SK-N-SH treated with all-trans-retinoic acid at 6 μM for 48 hours (cell line): ENCODE measurements around the gene SNX17.

ENCODE experiments used
- ARNTL ChIP-seq: fragments of 450-650 bp; formaldehyde crosslinking; IDR thresholded peaks from 2 replicates; pipeline ENCODE4 v1.5.0; 2020; ENCODE audit warnings: low read depth, mild to moderate bottlenecking, moderate library complexity, borderline replicate concordance
- RARB ChIP-seq: fragments of 250-450 bp; sonication (Bioruptor Pico); IDR thresholded peaks from 2 replicates; pipeline ENCODE4 v1.8.0; 2021; ENCODE audit warnings: mild to moderate bottlenecking, moderate library complexity
- TOX ChIP-seq: fragments of 250-450 bp; sonication (Bioruptor Pico); IDR thresholded peaks from 2 replicates; pipeline ENCODE4 v1.8.0; 2021; ENCODE audit warnings: mild to moderate bottlenecking, moderate library complexity, borderline replicate concordance
- ZFP3 ChIP-seq: fragments of 250-450 bp; sonication (Bioruptor Pico); IDR thresholded peaks from 2 replicates; pipeline ENCODE4 v1.5.0; 2020; ENCODE audit warnings: mild to moderate bottlenecking, moderate library complexity
- TF ChIP-seq, protein P1 (sequence below): fragments of 250-450 bp; sonication (Bioruptor Pico); IDR thresholded peaks from 2 replicates; pipeline ENCODE4 v1.8.0; 2021; ENCODE audit warnings: low read depth, mild to moderate bottlenecking, moderate library complexity, borderline replicate concordance
- TF ChIP-seq, protein P2 (sequence below): fragments of 250-450 bp; sonication (Bioruptor Pico); IDR thresholded peaks from 2 replicates; pipeline ENCODE4 v1.8.0; 2020; ENCODE audit warnings: mild to moderate bottlenecking, moderate library complexity, borderline replicate concordance
- TF ChIP-seq, protein P3 (sequence below): fragments of 250-450 bp; sonication (Bioruptor Pico); IDR thresholded peaks from 2 replicates; pipeline ENCODE4 v1.5.0; 2020; ENCODE audit warnings: mild to moderate bottlenecking, moderate library complexity

DNA sequence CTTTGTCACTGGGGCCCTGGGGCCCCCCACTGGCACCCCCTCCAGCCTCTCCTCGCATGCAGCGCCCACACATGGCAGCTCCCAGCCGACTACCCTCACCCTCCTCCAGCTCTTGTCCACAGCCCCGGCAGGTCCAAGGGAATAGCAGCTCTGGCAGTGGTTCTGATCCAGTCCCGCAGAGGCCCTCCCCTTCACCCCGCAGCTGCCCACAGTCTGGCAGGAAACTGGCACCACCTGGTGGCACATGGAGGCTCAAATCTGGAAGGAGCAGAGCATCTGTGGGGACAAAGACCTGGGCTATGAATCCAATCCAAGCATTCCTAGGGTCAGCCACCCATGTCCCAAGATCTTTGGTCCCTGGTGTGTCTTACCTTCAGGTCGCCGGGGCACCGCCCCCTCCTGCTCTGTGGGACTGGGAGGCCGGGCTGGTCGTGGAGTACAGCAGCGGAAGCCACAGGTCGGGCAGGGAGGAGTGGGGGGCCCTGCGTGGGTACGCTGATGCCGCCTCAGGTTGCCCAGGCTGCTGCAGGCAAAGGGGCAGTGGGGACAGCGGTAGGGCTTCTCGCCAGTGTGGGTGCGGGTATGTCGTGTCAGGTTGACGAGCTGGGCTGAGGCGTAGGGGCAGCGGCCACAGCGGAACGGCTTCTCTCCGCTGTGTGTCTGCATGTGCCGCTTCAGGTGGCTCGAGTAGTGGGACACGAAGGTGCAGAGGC lies 7.8 kb downstream of the SNX17 start:
- TF ChIP-seq, protein P1, sequence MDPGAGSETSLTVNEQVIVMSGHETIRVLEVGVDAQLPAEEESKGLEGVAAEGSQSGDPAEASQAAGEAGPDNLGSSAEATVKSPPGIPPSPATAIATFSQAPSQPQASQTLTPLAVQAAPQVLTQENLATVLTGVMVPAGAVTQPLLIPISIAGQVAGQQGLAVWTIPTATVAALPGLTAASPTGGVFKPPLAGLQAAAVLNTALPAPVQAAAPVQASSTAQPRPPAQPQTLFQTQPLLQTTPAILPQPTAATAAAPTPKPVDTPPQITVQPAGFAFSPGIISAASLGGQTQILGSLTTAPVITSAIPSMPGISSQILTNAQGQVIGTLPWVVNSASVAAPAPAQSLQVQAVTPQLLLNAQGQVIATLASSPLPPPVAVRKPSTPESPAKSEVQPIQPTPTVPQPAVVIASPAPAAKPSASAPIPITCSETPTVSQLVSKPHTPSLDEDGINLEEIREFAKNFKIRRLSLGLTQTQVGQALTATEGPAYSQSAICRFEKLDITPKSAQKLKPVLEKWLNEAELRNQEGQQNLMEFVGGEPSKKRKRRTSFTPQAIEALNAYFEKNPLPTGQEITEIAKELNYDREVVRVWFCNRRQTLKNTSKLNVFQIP (CRISPR knock-in tag) = no peak
- TF ChIP-seq, protein P2, sequence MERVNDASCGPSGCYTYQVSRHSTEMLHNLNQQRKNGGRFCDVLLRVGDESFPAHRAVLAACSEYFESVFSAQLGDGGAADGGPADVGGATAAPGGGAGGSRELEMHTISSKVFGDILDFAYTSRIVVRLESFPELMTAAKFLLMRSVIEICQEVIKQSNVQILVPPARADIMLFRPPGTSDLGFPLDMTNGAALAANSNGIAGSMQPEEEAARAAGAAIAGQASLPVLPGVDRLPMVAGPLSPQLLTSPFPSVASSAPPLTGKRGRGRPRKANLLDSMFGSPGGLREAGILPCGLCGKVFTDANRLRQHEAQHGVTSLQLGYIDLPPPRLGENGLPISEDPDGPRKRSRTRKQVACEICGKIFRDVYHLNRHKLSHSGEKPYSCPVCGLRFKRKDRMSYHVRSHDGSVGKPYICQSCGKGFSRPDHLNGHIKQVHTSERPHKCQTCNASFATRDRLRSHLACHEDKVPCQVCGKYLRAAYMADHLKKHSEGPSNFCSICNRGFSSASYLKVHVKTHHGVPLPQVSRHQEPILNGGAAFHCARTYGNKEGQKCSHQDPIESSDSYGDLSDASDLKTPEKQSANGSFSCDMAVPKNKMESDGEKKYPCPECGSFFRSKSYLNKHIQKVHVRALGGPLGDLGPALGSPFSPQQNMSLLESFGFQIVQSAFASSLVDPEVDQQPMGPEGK (CRISPR knock-in tag) = no peak
- TF ChIP-seq ZFP3 (CRISPR knock-in tag) (no peak), RARB (CRISPR knock-in tag) (no peak), TOX (no peak), ARNTL (CRISPR knock-in tag) (no peak)
- TF ChIP-seq, protein P3, sequence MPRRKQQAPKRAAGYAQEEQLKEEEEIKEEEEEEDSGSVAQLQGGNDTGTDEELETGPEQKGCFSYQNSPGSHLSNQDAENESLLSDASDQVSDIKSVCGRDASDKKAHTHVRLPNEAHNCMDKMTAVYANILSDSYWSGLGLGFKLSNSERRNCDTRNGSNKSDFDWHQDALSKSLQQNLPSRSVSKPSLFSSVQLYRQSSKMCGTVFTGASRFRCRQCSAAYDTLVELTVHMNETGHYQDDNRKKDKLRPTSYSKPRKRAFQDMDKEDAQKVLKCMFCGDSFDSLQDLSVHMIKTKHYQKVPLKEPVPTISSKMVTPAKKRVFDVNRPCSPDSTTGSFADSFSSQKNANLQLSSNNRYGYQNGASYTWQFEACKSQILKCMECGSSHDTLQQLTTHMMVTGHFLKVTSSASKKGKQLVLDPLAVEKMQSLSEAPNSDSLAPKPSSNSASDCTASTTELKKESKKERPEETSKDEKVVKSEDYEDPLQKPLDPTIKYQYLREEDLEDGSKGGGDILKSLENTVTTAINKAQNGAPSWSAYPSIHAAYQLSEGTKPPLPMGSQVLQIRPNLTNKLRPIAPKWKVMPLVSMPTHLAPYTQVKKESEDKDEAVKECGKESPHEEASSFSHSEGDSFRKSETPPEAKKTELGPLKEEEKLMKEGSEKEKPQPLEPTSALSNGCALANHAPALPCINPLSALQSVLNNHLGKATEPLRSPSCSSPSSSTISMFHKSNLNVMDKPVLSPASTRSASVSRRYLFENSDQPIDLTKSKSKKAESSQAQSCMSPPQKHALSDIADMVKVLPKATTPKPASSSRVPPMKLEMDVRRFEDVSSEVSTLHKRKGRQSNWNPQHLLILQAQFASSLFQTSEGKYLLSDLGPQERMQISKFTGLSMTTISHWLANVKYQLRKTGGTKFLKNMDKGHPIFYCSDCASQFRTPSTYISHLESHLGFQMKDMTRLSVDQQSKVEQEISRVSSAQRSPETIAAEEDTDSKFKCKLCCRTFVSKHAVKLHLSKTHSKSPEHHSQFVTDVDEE (CRISPR knock-in tag) = no peak
